ENCODE data around the gene MAST3.

- TF ChIP-seq, protein P1, sequence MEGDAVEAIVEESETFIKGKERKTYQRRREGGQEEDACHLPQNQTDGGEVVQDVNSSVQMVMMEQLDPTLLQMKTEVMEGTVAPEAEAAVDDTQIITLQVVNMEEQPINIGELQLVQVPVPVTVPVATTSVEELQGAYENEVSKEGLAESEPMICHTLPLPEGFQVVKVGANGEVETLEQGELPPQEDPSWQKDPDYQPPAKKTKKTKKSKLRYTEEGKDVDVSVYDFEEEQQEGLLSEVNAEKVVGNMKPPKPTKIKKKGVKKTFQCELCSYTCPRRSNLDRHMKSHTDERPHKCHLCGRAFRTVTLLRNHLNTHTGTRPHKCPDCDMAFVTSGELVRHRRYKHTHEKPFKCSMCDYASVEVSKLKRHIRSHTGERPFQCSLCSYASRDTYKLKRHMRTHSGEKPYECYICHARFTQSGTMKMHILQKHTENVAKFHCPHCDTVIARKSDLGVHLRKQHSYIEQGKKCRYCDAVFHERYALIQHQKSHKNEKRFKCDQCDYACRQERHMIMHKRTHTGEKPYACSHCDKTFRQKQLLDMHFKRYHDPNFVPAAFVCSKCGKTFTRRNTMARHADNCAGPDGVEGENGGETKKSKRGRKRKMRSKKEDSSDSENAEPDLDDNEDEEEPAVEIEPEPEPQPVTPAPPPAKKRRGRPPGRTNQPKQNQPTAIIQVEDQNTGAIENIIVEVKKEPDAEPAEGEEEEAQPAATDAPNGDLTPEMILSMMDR (IDR thresholded peaks at IDR 0.05; ENCODE audit: extremely low read depth in 1 of 2, insufficient read depth in 1 of 2, low read depth in 1 of 2, low read length in 2 of 2) = no peak
- no peak for TF ChIP-seq EZH2 (IDR thresholded peaks at IDR 0.05; ENCODE audit: borderline replicate concordance, low read depth, low read length, severe bottlenecking)
Observed at GRCh38 chr19:18055967-18056366, 41.6 kb upstream of the MAST3 start.

Measured in endothelial cell of umbilical vein (primary cell).